ENCODE results near the gene MYO7A.

The MYO7A gene

DNA sequence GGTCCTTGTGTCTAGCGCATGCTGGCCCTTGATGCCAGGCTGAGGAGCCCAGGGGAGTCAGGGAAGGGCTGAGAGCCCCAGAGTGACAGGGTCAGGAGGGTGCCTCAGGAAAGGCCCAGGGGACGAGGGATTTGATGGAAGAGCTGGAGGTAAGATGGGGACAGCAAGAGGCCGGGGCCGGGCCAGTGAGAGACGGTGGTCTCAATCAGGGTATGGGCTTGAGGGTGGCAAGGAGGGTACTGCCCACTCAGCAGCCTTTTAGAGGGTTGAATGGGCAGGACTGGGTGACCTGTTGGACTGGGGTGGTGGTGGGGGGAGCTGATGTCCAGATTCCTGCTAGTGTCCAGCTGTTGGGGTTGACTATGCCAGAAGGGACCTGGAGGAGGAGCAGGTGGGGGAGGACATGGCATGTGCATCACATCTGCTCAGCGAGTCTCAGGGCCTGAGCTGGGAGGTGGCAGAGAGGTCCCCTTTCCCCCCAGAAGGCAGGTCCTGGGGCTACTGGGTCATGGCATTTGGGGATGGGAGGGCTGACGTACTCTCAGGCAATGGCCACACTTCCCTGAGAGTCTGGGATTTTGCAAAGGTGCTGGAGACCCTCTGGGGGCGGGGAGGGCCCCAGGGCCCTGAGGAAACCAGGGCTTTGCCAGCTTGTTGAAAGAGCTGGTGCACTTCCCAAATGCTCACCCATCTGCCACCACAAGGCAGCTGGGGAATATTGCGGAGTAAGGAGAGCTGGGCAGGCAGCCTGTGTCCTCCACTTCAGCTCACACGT lies 18.4 kb downstream of the MYO7A start:
- no peak for DNase-seq (ENCODE audit: low spot score)

DNA sequence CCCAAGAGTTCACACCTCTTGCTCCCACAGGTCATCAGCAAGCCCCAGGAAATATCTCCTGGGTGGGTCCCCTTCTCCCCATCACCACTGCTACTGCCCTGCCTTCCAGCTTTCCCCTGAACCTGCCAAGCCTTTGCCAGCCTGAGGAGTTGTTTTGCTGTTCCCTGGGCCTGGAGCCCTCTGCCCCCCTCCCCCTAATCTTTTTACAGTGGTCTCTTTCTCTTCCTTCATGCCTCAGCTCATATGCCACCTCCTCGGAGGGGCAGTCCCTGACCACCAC lies 18.9 kb downstream of the MYO7A start:
- DNase-seq (ENCODE audit: low spot score) = no peak

DNA sequence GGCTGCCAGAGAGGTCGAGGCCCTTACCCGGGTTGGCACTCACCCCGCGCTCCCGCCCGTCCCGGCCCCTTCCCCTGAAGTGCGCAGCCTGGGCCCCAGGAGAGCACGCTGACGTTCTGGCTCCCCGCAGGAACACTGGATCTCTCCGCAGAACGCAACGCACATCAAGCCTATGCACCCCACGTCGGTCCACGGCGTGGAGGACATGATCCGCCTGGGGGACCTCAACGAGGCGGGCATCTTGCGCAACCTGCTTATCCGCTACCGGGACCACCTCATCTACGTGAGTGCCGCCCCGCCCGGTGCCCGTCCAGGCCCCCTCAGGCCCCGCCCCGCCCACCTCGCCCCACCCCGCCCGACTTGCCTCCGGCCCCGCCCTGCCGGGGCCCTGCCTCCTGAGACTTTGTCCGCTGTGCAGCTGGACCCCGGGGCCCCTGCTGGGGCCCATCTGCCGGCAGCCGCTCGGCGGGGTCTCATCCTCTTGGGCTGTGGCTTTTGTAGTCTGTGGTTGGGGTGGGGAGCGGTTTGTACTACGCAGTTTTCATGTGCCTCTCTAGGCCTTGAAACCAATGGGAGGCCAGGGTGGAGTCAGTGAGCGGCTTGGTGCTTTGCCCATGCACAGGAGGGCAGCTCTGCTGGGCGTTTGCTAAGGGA lies 19.7 kb downstream of the MYO7A start:
- DNase-seq (ENCODE audit: low spot score) = no peak

DNA sequence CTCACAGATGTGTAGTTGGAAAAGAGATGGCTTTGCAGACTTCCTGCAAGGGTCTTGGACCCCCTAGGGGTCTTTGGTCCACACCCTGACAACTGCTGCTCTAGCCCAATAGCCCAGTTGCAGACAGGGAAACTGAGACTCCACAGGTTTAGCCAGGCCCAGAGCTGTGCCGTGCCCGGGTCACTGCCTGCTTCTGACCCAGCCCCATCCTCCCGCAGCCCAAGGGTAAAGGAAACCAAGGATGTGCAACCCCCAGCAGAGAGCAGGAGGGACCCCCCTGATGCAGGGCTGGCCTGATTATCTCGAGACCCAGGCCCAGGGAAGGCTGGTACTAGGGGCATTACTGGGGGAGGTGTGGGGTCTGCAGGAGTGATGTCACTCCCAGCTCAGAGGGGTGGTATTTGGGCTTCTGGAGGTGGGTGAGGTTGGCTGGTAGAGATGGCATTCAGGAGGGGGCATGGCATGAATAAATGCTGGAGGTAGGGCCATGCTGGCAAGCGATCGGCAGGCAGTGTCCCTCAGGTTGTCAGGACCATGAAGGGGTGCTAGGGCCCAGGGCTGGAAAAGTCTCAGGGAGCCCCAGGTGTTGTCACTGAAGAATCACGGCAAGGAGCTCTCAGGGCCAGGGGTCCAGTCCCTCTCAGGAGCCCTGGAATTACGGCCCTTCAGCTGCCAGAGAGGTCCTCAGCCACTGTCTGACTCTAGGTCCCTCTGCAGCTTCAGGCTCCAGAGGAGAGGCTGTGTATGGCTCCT lies 21.1 kb downstream of the MYO7A start:
- DNase-seq (ENCODE audit: low spot score) = no peak

DNA sequence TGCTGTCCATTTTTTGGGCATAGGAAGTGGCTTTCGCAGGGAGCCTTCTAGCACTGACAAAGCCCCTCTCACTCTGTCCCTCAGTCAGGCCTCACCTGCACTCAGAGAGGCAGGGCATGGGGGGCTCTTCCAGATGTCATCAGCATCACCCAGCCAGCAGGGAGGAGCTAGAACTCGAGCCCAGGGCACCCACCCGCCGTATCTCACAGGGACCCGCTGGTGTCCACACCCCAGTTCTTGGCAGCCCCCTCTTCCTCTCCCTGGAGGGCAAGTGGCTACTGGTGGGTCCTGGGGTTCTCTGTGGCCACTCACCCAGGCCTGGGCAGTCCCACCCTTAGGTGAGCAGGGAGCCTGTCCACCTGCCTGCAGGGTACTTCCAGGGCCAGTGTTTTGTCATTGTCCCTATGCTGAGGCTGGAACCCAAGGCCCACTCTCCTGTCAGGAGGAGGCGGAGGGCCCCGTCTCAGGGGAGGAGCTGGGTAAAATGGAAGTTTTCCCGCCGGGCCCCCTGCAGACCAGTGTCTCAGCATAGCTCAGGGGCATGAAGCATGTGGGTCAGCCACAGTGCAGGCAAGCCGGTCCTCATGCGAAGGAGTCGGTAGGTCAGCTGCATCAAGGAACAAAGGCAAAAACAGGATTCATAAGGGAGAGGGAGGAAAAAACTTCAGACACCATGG lies 21.8 kb downstream of the MYO7A start:
- no peak for DNase-seq (ENCODE audit: low spot score)

DNA sequence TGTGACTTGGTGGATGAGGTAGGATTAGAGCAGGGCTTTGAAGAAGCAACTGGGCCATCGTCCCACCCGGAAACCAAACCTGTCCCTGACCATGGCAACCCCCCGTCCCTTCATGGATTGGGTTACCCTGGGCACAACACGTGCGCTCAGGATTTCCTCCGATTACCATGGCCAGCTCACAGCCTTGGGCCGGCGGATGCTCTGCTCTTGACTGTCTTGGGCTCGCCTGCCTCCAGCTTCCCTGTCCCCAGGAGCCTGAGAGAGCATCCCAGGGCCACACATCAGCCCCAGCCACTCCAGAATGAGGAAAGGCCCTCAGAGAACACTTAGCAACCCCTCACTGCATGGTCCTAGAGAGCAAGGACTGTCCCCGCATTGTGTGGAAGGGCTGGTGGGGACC lies 22.8 kb downstream of the MYO7A start:
- no peak for DNase-seq (ENCODE audit: low spot score)

DNA sequence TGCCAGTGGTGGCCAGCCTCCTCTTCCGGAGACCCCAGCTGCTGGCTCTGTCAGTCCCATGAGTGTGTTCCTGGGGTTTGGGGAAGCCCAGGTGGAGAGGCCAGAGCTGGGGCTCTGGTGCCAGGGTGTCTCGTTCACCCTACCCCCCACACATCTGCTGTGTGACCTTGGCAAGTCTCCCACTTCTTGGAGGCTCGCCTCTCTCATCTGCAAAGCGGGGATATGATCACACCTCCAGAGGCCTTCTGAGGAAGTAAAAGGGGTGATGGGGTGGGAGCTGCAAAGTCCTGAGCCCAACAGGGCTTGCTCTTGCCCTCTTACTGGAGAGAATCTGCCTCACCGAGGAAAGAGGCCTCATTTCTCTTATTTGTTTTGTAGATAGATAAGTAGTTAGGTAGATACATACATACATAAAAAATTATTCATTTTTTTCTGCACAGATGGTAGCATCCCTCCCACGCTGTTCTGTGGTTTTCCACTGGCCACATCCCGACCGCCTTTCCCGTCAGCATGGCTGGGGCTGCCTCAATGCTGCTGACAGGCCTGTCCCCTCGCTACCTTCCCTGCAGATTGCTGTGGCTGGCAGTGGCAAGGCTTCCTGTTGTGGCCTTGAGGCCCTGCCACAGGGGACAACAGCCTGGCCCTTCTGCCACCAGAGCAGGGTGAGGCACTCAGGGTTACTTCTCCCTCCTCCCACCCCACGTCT lies 23.9 kb downstream of the MYO7A start:
- no peak for DNase-seq (ENCODE audit: low spot score)

DNA sequence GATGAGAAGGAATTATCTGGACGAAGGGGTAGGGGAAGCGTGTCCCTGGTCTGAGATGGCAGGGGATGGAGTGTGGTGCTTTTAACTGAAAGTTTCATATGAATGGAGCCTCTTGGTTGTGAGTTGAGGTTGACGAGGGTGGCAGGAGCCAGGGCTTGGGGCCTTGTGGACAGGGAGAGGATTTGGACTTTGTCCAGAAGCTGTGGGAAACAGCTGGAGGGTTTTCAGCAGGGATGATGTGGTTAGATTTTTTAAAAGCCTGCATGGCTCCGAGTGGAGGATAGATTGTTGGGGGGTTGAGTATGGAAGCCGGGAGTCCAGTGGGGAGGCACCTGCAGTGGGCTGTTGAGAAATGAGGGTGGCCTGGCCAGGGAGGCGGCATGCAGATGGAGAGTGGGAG lies 24.8 kb downstream of the MYO7A start:
- no peak for DNase-seq (ENCODE audit: low spot score)

DNA sequence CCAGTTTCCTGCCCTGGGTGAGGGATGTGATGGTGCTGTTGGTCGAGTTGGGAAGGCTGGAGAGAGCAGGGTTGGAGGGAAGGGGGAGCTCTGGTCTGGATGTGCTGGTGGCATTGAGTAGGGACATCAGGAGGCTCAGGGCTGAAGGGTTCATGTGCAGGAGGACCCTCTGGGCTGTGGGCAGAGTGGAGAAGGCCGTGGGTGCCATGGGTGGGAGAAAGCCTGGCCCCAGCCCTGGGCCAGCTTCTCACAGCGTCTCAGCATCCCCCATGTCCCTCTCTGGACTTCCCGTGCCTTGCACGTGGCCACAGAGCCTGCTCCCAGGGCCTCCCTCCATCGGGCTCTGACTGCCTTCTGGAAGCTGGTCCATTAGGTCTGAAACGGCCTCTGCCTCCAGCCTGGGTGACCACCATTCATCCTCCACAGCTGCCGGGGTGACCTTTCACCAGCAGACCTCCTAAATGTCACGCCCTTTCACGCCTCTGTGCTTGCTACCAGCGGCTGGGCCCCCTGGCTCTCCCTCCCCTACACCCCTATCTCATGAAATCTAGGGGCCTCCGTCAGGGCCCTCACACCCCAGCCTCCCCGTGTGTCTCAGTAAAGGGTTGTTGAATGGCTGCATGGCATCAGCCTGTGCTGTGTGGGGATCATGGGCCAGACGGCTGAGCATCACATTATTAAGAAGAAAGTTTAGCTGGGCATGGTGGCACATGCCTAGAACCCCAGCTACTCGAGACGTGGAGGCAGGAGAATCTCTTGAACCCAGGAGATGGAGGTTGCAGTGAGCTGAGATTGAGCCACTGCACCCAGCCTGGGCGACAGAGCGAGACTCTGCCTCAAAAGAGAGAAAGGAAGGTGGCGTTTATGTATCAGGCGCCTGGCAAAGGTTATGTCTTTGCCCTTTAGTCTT lies 25.5 kb downstream of the MYO7A start:
- no peak for DNase-seq (ENCODE audit: low spot score)

DNA sequence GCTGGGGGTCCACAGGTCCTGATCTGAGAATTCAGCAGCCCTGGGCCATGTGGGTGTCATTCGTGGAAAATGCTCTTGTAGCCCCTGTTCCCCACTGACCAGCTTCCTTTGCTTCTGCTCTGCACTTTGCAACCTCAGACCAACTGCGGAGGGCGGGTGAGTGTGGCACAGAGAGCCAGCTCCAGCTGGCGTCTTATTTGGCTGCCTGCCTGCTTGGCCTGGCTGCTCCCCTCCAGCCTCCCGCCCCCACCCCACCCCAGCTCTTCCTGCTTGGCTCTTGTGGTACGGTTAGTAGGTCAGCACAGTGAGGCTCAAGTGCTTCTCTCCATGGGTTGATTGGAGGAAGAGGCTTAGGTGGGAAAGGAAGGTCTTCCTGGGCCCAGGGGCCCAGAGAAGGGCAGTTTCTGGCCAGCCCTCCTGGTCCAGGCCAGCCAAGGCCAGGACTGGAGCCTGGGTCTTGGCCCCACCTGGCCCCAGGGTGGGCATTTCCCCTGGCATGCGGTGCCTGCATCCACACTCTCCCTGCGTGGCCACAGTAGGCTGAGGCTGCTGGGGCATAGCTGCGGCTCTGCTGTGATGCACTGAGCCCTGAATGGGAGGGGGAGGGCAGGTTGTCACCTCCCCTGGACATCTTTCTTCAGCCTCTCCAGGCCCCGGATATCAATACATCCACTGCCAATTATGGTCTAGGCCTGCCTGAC lies 26.5 kb downstream of the MYO7A start:
- DNase-seq (ENCODE audit: low spot score) = no peak

DNA sequence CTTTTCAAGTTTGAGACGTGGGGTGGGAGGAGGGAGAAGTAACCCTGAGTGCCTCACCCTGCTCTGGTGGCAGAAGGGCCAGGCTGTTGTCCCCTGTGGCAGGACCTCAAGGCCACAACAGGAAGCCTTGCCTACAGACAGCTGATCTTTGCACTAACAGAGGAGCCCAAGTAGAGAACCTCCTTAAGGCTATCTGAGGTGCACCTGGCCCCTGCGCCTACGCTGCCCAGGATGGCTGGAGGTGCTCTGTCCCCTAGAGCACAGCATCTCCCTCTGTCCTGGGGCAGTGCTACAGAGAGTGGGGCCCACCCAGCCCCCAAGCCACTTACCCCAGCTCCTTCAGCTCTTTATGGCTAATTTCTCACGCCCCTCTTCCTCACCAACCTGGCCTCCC lies 27.0 kb downstream of the MYO7A start:
- DNase-seq (ENCODE audit: low spot score) = no peak

DNA sequence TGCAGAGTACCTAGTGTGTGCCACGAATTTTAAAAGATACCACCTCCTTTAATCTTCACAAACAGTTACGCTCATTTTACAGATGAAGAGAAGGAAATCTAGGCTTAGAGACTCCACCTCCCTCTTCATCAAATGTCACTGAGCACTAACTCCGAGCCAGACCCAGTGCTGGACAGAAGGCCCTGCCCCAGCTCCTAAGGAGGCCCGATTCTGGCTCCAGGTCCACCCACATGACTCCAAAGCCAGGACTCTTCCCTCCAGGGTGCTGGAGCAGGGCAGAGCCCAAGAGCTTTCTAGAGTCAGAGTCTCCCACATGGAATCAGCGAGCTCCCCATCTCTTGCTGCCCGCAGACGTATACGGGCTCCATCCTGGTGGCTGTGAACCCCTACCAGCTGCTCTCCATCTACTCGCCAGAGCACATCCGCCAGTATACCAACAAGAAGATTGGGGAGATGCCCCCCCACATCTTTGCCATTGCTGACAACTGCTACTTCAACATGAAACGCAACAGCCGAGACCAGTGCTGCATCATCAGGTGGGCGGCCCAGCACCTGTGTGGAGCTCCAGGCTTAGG lies 27.6 kb downstream of the MYO7A start:
- no peak for DNase-seq (ENCODE audit: low spot score)

DNA sequence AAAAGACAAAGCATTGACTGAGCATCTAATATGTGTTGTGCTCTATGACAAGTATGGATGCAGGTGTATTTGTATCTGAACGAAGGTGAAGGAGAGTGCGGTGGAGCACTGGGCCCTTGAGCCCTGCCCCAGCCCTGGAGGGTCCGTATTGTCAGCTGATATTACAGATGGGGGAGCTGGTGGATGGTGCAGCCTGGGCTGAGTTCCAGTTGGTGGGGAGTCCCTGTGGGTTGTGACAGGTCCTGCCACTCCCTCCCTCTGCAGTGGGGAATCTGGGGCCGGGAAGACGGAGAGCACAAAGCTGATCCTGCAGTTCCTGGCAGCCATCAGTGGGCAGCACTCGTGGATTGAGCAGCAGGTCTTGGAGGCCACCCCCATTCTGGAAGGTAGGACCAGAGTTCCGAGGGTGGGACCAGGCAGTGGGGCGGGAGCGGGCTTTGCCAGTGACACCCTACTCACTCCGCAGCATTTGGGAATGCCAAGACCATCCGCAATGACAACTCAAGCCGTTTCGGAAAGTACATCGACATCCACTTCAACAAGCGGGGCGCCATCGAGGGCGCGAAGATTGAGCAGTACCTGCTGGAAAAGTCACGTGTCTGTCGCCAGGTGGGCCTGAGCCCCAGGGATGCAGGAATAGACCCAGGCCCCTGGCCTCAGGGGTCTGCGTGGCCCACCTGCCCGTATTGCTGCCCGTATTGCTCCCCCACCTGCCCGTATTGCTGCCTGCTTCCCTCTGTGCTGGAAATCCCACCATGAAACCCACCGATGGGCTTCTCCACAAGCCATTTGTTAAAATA lies 28.6 kb downstream of the MYO7A start:
- DNase-seq (ENCODE audit: low spot score) = no peak

DNA sequence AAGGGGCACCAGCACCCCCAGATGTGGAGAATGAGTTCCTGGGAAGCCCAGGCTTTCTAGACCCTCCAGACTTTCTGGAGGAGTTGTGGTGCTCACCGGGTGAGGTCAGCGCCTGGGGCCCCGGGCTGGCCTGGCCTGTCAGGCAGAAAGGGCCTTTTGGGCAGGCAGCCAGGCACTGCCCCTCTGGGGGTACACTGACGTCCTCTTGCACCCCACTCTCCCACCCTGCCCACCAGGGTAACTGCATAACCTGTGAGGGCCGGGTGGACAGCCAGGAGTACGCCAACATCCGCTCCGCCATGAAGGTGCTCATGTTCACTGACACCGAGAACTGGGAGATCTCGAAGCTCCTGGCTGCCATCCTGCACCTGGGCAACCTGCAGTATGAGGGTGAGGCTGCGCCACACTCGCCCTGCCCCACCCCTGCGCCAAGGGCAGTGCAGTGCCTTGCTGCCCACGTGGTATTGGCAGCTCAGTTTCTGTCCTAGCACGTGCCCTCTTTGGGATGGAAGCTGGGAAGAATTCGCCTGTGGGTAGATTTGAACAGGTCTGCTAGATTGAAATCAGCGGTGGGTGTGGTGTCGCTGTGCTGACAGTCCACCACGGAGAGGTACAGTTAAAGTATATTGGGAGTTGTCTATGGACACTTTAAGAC lies 30.1 kb downstream of the MYO7A start:
- no peak for DNase-seq (ENCODE audit: low spot score)

DNA sequence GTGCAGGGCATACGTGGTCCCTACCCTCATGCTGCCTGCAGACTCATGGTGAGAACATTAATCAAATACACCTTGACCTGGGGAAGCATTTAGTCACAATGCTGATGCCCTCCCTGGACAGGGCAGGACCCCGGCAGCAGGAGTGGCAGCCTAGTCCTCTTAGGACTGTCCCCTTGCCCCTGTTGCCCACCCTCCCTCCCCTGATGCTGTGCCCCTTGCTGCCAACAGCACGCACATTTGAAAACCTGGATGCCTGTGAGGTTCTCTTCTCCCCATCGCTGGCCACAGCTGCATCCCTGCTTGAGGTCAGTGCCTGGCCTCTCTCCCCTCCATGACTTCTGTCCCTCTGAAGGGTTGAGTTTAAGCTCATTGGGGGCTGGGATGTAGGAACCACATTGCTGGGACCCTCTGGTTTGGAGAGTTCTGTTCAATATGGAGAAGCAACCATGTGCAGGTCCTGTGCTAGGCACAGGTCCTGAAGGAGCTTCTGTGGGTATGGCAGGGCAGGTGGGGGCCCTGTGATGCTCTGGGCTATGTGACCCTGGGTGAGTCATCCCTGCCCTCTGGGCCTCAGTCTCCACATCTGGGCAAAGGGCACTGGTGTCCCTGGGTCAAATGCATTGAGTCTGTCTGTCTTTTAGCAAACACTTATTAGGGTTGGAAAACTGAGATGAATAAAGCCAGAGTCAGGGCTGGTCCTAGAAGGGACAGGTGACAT lies 31.3 kb downstream of the MYO7A start:
- DNase-seq (ENCODE audit: low spot score) = no peak

DNA sequence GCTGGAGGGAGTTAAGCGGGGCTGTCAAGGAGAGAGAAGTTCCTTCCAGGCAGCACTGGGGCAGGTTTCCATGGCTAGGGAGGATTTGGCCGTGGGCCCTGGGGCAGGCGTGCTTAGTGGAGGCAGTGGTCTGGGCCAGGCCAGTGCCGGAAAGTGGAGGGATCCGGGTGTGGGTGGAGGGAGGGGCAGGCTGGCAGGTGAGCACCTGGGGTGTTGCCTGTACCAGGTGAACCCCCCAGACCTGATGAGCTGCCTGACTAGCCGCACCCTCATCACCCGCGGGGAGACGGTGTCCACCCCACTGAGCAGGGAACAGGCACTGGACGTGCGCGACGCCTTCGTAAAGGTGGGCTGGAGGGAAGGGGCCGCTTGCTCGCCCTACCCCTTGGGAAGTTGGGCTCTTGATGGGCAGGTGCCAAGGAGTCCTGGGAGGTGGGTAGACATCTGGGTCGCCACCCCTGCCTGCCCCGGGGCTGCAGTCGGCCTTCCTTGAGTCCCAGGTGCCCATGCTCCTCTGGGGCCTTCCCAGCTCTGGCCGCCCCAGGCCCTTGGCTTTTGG lies 32.0 kb downstream of the MYO7A start:
- DNase-seq (ENCODE audit: low spot score) = no peak

DNA sequence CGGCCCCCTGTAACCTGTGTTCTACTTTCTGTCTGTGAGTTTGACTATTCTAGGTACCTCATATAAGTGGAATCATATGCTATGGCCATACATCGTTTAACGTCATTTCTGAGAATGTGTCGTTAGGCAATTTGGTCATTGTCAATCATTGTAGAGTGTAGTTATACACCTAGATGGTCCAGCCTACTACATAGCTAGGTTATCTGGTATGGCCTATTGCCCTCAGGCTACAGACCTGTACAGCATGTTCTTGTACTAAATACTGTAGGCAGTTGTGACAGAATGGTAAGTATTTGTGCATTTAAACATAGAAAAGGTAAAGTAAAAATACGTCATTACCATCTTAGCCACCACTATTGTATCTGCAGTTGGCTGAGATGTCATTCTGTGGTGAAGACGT lies 35.2 kb downstream of the MYO7A start:
- no peak for DNase-seq (ENCODE audit: low spot score)

DNA sequence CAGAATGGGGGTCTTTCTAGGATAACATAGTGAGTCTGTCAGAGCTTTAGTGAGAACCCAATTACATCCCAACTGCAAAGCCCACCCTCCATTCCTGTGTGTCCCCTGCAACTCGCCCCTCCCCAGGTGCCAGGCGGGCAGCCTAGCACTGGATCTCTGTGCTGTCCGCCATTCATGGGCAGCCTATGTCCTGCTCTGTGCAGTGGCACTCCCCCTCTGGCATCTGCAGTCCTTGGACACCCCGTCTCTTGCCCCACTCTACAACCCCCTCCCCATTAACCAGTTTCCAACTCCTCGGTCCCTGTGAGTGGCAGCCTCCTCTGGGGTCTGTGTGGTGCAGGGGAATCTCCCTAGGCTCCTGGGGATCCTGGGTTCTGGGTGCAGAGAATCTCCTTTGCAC lies 37.0 kb downstream of the MYO7A start:
- DNase-seq (ENCODE audit: low spot score) = no peak

Measured in LoVo (cell line).